OCI-LY1 (cell line): ENCODE measurements around the gene RHEBL1.

Source experiments
- CTCF ChIP-seq: fragments of 200-600 bp; sonication (generic), shearing (Covaris generic); IDR thresholded peaks from 2 replicates; pipeline ENCODE4 v1.5.1; 2017; ENCODE audit warnings: mild to moderate bottlenecking, antibody characterized with exemption, low read length, moderate library complexity, mixed read lengths
- EZH2 ChIP-seq: fragments of 200-600 bp; sonication (generic), shearing (Covaris generic); IDR thresholded peaks from 2 replicates; pipeline ENCODE4 v1.8.0; 2017; ENCODE audit warnings: borderline replicate concordance, mixed run types, mild to moderate bottlenecking, antibody characterized with exemption, low read length, moderate library complexity, mixed read lengths

- no peak for TF ChIP-seq CTCF
- no peak for TF ChIP-seq EZH2
Observed at GRCh38 chr12:49052451-49053208, 17.1 kb downstream of the RHEBL1 start.
